GM10266 (cell line): Measurements from ENCODE around the gene FILIP1.
A peak's percentile ranks its signal among the peaks of the same experiment; 100 is the strongest.

Source experiments
- DNase-seq: peaks from one replicate; pipeline ENCODE4 v3.0.0; 2012; ENCODE audit errors: extremely low spot score
- CTCF ChIP-seq: IDR thresholded peaks from 2 replicates; pipeline ENCODE4 v1.5.1; 2012; ENCODE audit warnings: mild to moderate bottlenecking, low read depth; ENCODE audit not compliant: control insufficient read depth, insufficient read depth; ENCODE audit errors: missing control alignments

Gene FILIP1

GRCh38 chr6:75301537-75301936, 192.1 kb downstream of the FILIP1 start:
- DNase-seq = no peak
- no peak for TF ChIP-seq CTCF

DNA sequence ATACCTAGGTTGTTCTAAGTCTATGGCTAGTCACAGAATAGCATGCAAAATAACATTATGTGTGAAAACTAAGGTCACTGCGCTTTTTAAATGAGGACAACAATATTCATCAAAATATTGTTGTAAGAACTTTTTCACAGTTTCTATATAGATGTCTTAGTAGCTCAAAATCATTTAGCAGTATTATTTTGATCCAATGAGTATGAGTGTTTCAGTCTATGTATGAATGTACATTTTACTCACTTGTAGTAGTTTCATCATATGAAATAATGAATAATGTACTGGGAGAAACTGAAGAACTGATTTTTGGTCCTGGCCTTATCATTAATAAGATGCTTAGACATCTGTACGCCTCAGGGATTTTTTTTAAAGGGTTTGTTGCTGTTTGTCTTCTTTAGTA, 192.5 kb downstream of the FILIP1 start:
- DNase-seq = no peak
- TF ChIP-seq CTCF = no peak

- no peak for TF ChIP-seq CTCF
- DNase-seq = no peak
These were observed 193.1 kb downstream of the FILIP1 start for GRCh38 chr6:75300531-75300855.

- TF ChIP-seq CTCF = no peak
- DNase-seq = no peak
These were observed 193.6 kb downstream of the FILIP1 start for GRCh38 chr6:75299801-75300530.

GRCh38 chr6:75296811-75297779, 196.5 kb downstream of the FILIP1 start:
- TF ChIP-seq CTCF = peak; percentile 57
- DNase-seq = peak; percentile 24

- no peak for TF ChIP-seq CTCF
- no peak for DNase-seq
These were observed 201.0 kb downstream of the FILIP1 start for GRCh38 chr6:75292555-75292954.

DNA sequence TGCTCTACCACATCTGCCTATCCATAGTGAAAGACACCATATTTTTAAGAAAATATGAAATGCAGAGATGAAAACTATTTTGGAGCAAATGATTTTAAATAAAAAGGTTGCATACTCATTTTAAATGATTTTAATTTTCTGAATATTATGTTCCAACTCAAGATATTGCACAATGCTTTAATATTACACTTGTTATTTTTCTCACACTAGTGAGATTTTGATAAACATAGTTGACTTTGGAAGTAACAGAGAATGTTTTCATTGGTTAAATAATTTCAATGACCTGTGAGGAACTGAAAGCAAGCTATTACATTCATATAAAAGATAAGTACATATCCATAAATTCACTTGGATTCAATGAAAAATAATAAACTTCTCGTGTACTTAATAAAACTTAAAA, 201.9 kb downstream of the FILIP1 start:
- no peak for DNase-seq
- no peak for TF ChIP-seq CTCF
